Tibial nerve (tissue), 4 donors: Measurements from ENCODE around the gene PELI2.

Experiments used
- CTCF ChIP-seq, 5 experiments: fragments of 200-600 bp in 3 of 5; fragments of 450-650 bp in 2 of 5; sonication (generic) in 3 of 5; IDR thresholded peaks; one replicate each; pipeline ENCODE4 v1.5.1; 2016 to 2019; ENCODE audit warnings: antibody characterized with exemption in 5 of 5, mild to moderate bottlenecking in 3 of 5, moderate library complexity in 2 of 5
- EP300 ChIP-seq, 2 donors: sonication (generic); formaldehyde crosslinking; IDR thresholded peaks; one replicate each; pipeline ENCODE4 v1.6.1; 2017; ENCODE audit warnings: antibody characterized with exemption in 2 of 2, mild to moderate bottlenecking in 1 of 2
- POLR2A ChIP-seq, 2 donors: fragments of 450-650 bp; IDR thresholded peaks; one replicate each; pipeline ENCODE4 v1.6.1; 2017; ENCODE audit warnings: antibody characterized with exemption in 2 of 2, mild to moderate bottlenecking in 2 of 2, moderate library complexity in 2 of 2

GRCh38 chr14:56187736-56188135 is 69.5 kb downstream of the PELI2 start:
- no peak for TF ChIP-seq CTCF (IDR thresholded peaks at IDR 0.05)
- no peak for TF ChIP-seq POLR2A (IDR thresholded peaks at IDR 0.05)
- no peak for TF ChIP-seq EP300 (IDR thresholded peaks at IDR 0.05)
